Transverse colon (tissue), 4 donors: ENCODE measurements around the gene STRIP2. TPM values are rescaled to one million over a fixed set of nuclear protein-coding genes. Genes with fewer than 3 reads are reported as not detected.

ENCODE experiments used
- DNase-seq: peaks from one replicate; pipeline ENCODE4 v3.0.0-alpha.2; 2019
- H3K27ac ChIP-seq, 4 donors: fragments of 200-600 bp; sonication (generic); 2 replicates each; pipeline ENCODE4 v1.5.1; 2016 to 2018; ENCODE audit warnings: inconsistent platforms in 4 of 4
- H3K27me3 ChIP-seq: fragments of 200-600 bp; sonication (generic); 2 replicates; pipeline ENCODE4 v1.5.1; 2017; ENCODE audit warnings: inconsistent platforms
- H3K36me3 ChIP-seq, 4 donors: fragments of 200-600 bp; sonication (generic); 2 replicates each; pipeline ENCODE4 v1.5.1; 2017 to 2019; ENCODE audit warnings: inconsistent platforms in 4 of 4
- H3K4me1 ChIP-seq, 4 donors: fragments of 200-600 bp; sonication (generic); 2 replicates each; pipeline ENCODE4 v1.5.1; 2017 to 2020; ENCODE audit warnings: inconsistent platforms in 4 of 4
- H3K4me3 ChIP-seq, 4 donors: fragments of 200-600 bp; sonication (generic); 1 replicate in 1 of 4; 2 replicates in 3 of 4; pipeline versions ENCODE4 v1.5.1 to v1.6.1; 2017 to 2019; ENCODE audit warnings: inconsistent platforms in 4 of 4
- H3K9me3 ChIP-seq, 2 donors: fragments of 200-600 bp; sonication (generic); 2 replicates each; pipeline ENCODE4 v1.5.1; 2017 to 2019; ENCODE audit warnings: inconsistent platforms in 2 of 2
- CTCF ChIP-seq, 5 experiments: fragments of 200-600 bp in 3 of 5; fragments of 450-650 bp in 2 of 5; sonication (generic) in 3 of 5; IDR thresholded peaks; 1 replicate in 2 of 5; 2 replicates in 3 of 5; pipeline ENCODE4 v1.5.1; 2016 to 2017; ENCODE audit warnings: antibody characterized with exemption in 5 of 5, inconsistent platforms in 3 of 5, mild to moderate bottlenecking in 2 of 5, moderate library complexity in 1 of 5
- EP300 ChIP-seq: sonication (generic); formaldehyde crosslinking; IDR thresholded peaks from one replicate; pipeline ENCODE4 v1.6.1; 2017; ENCODE audit warnings: antibody characterized with exemption, low read depth
- POLR2A ChIP-seq: fragments of 450-650 bp; IDR thresholded peaks from one replicate; pipeline ENCODE4 v1.6.1; 2016; ENCODE audit warnings: antibody characterized with exemption, mild to moderate bottlenecking, moderate library complexity
- POLR2AphosphoS5 ChIP-seq, 3 donors: sonication (generic); formaldehyde crosslinking; IDR thresholded peaks; one replicate each; pipeline ENCODE4 v1.6.1; 2016; ENCODE audit warnings: antibody characterized with exemption in 3 of 3
- WGBS, 2 donors: methylation state at CpG; one replicate each; pipeline ENCODE4 v1.1.5; 2018; ENCODE audit warnings: low coverage in 1 of 2; 5-methylcytosine and 5-hydroxymethylcytosine counted together
- in situ Hi-C, 4 donors: fragments of 200-750 bp; cut with MboI; loops; one replicate each; pipeline versions ENCODE4 v1.15.0 to v1.15.1; 2017; ENCODE audit warnings: low sequenced_read_pairs in 3 of 4, low pct_ligation_motif_present in 1 of 4, low pct_unique_long_range_greater_than_20kb in 1 of 4
- intact Hi-C: fragments of 100-400 bp; cut with DNase I; formaldehyde crosslinking; loops from one replicate; pipeline ENCODE4 v1.15.1; 2023; ENCODE audit warnings: low total_unique reads
- total RNA-seq, 4 donors: library from RNA; depleted of rRNA; stranded (reverse); fragments of >200 nt; gene quantifications; one replicate each; pipeline ENCODE4 v1.1.0, GENCODE V29; 2016

The STRIP2 gene
- 1 to 10 TPM in 1 of 4 donors, under 1 TPM in 1, not detected in 2; 0.82 to 1.1 TPM for total RNA-seq

- intact Hi-C loops (loop anchor here (10.0 kb wide), 1 partner anchor 269 kb away; no protein-coding TSS in a partner anchor), in situ Hi-C loops (no loop called here)
- H3K9me3 ChIP-seq: no peaks in the 10 kb centered on the region
- DNase-seq: peak; percentile 91
- WGBS, 2 donors: 1% methylated on average over 64 of the region's 75 CpGs; no CpG with 5 or more reads in 1 of the 2 donors
- H3K4me1 ChIP-seq: peaks cover 0 to 15% (median 10%) of the 10 kb centered on the region in 4 donors
- peak within 1 kb of the TSS; percentile 35 to 90 (median 66) for H3K4me3 ChIP-seq
- peaks cover 32% of the 10 kb centered on the region for H3K27me3 ChIP-seq
- no peaks in the 10 kb centered on the region for H3K36me3 ChIP-seq
- TF ChIP-seq POLR2AphosphoS5 (IDR thresholded peaks at IDR 0.05): peak in 1 of 3 donors; percentile 56
- peak in 1 of 5 experiments; percentile 12 for TF ChIP-seq CTCF (IDR thresholded peaks at IDR 0.05)
- TF ChIP-seq EP300: no peak
- TF ChIP-seq POLR2A: no peak
- H3K27ac ChIP-seq: peak within 1 kb of the TSS; percentile 34 to 70 (median 51)
These were observed at the start of gene STRIP2 for GRCh38 chr7:129433847-129434674. STRIP2 (plus strand) TSS chr7:129434432; CDS start chr7:129434473, 41 bp downstream.

- peaks cover 0 to 11% (median 2%) of the 10 kb centered on the region in 4 donors for H3K36me3 ChIP-seq
- H3K4me1 ChIP-seq: no peaks in the 10 kb centered on the region
- WGBS, 2 donors: 75% methylated on average over 1 of the region's 1 CpG; no CpG with 5 or more reads in 1 of the 2 donors
- intact Hi-C loops (no loop called here), in situ Hi-C loops (no loop called here)
- H3K9me3 ChIP-seq: no peaks in the 10 kb centered on the region
- no peak overlapping the region for H3K4me3 ChIP-seq
- DNase-seq: no peak
- no peak overlapping the region for H3K27ac ChIP-seq
- H3K27me3 ChIP-seq: no peaks in the 10 kb centered on the region
- TF ChIP-seq POLR2AphosphoS5 (IDR thresholded peaks at IDR 0.05) (no peak), CTCF (IDR thresholded peaks at IDR 0.05) (no peak), POLR2A (no peak), EP300 (no peak)
These were observed 49.1 kb upstream of the STRIP2 start for GRCh38 chr7:129385116-129385515.

- in situ Hi-C loops (no loop called here), intact Hi-C loops (no loop called here)
- Histone ChIP-seq H3K27ac (no peak overlapping the region), H3K9me3 (no peaks in the 10 kb centered on the region), H3K4me1 (no peaks in the 10 kb centered on the region), H3K36me3 (peaks cover 0 to 9% (median 5%) of the 10 kb centered on the region in 4 donors), H3K27me3 (no peaks in the 10 kb centered on the region), H3K4me3 (no peak overlapping the region)
- no peak for TF ChIP-seq EP300
- TF ChIP-seq POLR2A: no peak
- TF ChIP-seq CTCF (IDR thresholded peaks at IDR 0.05): no peak
- TF ChIP-seq POLR2AphosphoS5 (IDR thresholded peaks at IDR 0.05): no peak
- no peak for DNase-seq
- WGBS, 2 donors: 85 to 94% methylated on average over 4 of the region's 4 CpGs
These were observed 48.6 kb upstream of the STRIP2 start for GRCh38 chr7:129385598-129385997.

GRCh38 chr7:129386506-129386905 is 47.7 kb upstream of the STRIP2 start:
- in situ Hi-C loops: no loop called here
- H3K27me3 ChIP-seq: no peaks in the 10 kb centered on the region
- peaks cover 0 to 10% (median 5%) of the 10 kb centered on the region in 4 donors for H3K36me3 ChIP-seq
- no peaks in the 10 kb centered on the region for H3K4me1 ChIP-seq
- H3K9me3 ChIP-seq: no peaks in the 10 kb centered on the region
- no peak overlapping the region for H3K4me3 ChIP-seq
- intact Hi-C loops: no loop called here
- no peak for DNase-seq
- TF ChIP-seq POLR2AphosphoS5 (IDR thresholded peaks at IDR 0.05): no peak
- TF ChIP-seq EP300: no peak
- TF ChIP-seq POLR2A: no peak
- TF ChIP-seq CTCF (IDR thresholded peaks at IDR 0.05): no peak
- no peak overlapping the region for H3K27ac ChIP-seq
